Measurements from ENCODE around the gene PHF14. TPM values are rescaled to one million over a fixed set of nuclear protein-coding genes. Genes with fewer than 3 reads are reported as not detected.

Gene PHF14
- total RNA-seq, 1 donor from 2014 or later = 16.4 TPM

DNA sequence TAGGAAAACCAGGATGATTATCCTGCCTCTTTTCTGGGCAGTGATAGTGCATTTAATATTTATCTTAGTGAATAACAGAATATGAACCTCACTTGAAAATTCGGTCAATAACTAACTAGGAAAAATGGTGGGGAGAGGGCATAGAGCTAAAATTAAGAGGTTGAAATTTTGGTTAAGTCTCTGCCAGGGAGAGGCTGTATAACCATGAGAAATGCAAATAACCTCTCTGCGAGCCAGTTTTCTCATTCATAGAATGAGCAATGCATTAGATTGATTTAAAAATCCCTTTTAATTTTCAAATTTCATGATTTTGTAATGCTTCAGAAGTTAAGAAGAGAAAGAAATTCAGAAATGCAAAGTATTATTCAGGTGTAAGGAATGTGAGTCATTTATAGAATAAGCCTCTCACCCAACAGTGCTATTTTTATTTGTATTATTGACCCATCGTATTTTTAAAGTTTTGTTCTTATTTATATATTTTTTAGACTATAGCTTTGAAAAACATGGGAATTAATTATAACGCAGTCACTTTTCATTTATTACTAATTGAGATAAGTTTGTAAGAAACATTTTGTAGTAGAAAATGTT lies 104.7 kb downstream of the PHF14 start:
- intact Hi-C loops (cut with micrococcal nuclease) = no loop called here
- DNase-seq (no peak), ATAC-seq (no peak)

DNA sequence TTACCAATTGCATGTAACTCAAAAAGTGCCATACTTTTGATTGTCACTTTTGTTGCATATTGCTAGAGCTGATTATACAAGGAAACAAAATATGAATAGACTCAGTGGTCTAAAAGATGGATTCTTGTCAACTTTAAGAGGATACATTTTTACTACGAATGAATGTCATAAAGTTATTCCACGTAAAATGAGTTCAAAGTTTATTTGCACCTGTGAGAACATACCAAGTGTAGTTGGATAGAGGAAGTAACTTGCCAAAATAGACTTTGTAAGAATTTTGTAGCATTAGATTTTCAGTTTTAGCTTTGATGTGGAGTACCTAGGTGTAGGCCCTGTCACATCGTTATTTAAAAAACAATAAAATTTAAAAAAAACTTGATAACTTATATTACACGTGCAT lies 106.2 kb downstream of the PHF14 start:
- DNase-seq (no peak), ATAC-seq (no peak)
- intact Hi-C loops (cut with micrococcal nuclease) = no loop called here

DNA sequence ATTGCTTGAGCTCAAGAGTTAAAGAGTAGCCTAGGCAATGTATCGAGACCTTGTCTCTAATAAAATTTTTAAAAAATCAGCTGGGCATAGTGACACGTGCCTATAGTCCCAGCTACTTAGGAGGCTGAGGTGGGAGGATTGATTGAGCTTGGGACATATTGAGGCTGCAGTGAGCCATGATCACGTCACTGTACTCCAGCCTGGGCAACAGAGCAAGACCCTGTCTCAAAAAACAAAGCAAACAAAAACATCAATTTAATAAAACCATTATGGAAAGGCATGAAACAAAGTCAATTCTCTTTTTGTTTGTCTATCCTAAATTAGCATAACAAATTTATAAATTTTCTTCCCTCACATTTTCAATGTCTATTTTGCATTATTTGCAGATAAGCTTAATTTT lies 108.4 kb downstream of the PHF14 start:
- ATAC-seq (no peak), DNase-seq (no peak)
- intact Hi-C loops (cut with micrococcal nuclease) = no loop called here

DNA sequence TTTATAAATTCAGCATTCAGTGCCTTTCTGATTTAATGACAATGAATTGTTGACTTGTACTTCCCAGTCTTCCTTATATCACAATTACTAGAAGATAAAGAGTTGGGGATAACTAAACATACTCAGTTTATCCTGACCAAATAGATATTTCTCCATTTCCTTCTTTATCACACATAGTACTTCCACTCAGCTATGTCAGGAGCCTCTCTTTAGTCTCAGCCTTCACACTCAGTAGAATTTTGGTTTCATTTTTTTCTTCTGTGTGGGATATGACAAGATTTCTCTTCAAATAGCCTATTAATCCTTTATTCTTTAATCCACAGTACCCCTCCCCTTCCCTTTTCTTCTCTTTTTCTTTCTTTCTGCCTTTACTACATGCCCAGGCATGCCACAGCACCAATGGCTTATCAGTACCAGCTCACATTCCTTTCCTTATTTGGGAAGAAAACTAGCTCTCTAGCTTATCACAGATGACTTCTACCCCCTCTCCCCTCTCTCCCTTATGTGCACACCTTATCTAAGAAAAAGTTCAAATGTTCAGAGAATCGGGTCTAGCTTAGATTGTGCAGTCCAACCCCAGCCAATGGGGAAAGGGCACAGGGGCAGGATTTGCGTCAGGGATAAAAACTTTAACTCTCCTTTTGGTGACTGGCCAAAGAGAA lies 109.0 kb downstream of the PHF14 start:
- DNase-seq (no peak), ATAC-seq (no peak)
- intact Hi-C loops (cut with micrococcal nuclease) = no loop called here

DNA sequence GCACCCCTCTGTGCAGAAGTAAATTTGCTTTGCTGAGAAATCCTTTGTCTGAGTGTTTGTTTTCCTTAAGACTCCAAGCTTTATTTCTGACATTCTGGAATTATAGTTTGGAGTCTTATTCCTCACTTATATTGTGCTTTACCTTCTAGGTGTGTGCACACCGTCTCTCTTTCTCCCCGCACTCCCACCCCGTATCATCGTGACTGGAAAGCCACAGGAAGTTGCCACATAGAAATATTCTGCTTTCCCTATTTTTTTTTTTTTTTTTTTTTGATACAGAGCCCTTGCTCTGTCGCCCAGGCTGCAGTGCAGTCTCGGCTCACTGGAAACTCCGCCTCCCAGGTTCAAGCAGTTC lies 109.5 kb downstream of the PHF14 start:
- intact Hi-C loops (cut with micrococcal nuclease) = no loop called here
- DNase-seq = no peak
- ATAC-seq = no peak

DNA sequence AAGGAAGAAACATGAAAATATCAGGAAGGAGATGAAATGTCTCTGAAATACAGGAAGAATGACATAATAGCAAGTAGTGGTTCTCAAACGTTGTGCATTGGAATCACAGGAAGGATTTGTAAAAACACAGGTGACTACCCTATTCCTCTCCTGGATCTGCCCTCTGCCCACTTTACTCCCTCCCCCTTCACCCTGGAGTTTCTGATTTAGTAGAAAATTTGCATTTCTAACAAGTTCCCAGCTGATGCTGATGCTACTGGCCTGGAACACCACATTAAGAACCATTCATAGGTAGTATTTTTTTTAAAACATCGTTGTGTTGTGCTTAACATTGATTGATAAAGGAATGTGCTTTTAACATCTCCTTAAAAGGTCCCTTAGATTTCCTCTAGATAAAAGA lies 130.9 kb downstream of the PHF14 start:
- intact Hi-C loops (cut with micrococcal nuclease) = no loop called here
- ATAC-seq (no peak), DNase-seq (no peak)

DNA sequence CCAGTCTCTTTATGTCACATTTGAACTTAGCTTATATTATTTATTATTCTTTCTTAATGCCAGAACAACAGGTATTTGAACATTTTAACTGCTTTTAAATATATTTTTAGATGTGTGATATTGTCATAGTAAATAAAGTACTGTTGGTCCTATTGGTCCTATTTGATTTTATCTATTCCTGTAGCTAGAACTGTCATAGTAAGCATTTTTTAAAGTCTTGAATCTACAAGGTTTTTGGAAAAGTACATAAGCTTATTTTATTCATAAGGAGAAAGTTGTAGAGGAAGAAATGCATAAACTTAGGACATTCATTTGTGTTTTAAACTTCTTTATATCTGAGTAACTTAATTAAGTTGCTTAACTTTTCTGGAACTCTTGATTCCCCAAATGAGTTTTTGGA lies 136.0 kb downstream of the PHF14 start:
- no peak for ATAC-seq
- no peak for DNase-seq
- intact Hi-C loops (cut with micrococcal nuclease) = no loop called here

DNA sequence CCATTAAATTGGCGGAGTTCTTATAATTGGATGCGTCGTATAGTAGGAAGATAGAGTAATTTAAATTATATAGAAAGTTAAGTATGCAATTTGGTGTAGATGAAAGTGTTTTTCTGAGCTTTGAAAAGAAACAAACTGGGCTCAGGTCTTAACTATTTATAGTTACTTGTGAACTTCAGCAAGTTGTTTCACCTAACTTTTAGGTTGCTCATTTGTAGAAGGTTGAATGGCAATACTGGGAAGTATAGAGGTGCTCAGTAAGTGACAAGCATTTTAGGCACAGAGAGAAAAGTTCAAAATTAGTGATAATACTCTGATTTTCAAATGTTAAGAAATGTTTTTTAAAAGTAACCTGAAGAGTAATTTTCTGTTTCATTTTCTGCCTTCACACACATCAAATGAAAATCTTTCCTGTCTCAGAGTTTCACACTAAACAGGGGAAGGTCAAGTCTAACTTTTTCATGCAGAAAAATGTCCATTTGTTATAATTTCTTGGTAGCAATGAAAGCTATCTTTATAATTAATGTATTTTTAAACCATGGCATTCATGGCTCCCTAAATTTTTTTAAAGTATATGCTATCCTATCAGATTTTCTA lies 146.5 kb downstream of the PHF14 start:
- intact Hi-C loops (cut with micrococcal nuclease) = no loop called here
- DNase-seq (no peak), ATAC-seq (no peak)

DNA sequence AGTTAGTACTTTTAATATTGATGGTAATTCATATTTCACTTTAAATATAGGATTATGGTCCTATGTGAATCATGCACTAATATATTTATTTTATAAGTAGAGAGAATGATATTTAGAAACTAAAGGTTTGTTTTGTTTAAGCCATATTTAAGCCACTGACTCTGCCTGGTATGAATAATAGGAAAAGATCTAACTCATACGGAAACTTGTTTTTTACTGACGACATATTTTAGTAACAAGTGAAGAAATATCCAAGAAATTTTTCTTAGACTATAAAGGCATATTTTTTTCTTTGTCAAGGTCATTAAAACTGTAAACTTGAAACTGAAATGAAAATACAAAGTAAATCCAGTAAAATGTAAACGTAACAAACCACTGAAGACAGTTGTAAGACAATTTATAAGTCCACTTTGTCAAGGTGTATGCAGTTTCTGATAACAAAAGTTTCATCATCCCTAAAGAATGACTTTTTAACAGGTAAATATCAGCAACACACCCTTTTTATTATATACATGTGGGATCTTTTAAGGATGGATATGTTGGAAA lies 147.1 kb downstream of the PHF14 start:
- ATAC-seq (no peak), DNase-seq (no peak)
- intact Hi-C loops (cut with micrococcal nuclease) = no loop called here

DNA sequence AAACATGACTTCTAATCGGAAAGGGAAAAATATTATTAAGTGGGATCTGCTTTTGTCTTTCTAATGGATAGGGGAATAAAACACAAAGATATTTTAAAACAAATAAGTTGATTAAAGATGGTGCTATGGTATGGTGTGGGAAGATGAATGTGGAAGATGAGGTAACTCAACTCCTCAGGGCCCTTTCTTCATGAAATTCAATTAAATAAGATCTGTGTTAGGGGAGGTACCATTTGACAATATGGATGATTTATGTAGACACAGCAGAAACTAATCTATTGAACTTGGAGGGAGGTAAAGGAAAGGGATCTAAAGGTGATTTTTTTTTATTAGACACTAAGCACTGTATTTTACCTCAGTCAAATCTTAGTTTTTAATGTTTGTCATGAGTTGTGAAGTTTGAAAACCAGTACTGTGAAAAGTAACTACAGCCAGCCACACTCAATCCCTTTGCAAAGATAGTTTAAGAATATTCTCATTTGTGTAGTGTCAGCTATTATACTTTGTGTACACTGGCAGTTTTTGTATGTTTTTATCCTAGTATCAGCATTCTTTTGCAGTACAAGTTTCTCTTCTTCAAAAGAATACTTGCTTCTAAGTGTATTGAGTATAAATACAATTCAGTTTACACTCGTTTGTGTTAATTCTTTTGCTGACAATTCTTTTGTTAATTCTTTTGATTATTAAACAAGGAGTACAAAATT lies 151.3 kb downstream of the PHF14 start:
- intact Hi-C loops (cut with micrococcal nuclease) = no loop called here
- no peak for DNase-seq
- no peak for ATAC-seq

DNA sequence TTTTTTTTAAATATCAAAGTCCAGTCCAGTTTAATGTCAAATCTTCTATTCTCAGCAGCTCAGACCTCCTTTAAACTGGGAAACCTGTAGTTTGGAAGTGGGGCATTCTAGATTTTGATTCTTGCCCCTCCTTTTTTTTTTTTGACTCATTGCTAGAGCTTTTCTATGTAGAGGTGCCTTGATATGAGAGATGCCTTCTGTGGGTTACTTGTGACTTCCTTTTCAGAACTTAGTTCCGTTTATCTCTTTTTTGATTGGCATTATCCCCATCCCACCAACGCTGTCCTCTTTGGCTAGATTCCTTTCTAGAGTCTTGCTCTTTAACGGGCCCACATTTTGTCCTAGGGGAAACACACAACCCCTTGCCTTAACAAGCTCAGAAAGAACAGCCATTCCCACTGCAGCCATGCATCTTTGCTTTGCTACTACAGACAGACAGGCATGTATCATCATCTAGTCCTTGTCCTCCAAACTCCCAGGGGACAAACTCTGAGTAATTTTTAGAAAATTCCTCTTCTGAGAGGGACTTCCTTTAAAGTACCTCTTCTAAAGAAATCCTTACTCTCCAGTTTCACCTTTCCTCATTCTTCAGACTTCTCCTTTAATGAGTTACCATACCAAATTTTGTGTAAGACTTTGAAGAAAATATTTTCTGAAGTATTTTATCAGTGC lies 153.6 kb downstream of the PHF14 start:
- no peak for DNase-seq
- ATAC-seq = no peak
- intact Hi-C loops (cut with micrococcal nuclease) = no loop called here

DNA sequence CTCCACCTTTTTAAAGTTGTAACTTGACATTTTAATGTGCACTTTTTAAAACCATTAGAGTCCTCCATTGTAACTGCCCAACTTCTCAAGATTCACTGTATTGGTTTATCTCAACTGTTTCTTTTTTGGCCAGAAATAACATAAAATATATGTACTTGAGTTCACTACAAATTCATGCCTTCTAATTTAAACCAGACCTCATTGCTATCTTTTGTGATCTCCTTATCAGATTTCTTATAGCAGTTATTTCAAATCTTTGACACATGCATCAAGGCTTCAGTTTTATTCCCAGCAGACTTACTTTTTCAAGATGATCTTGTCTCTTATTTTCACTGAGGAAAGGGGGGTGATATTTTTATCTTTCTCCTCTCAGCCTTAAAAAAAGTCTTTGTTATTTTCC lies 154.3 kb downstream of the PHF14 start:
- no peak for ATAC-seq
- intact Hi-C loops (cut with micrococcal nuclease) = no loop called here
- no peak for DNase-seq

DNA sequence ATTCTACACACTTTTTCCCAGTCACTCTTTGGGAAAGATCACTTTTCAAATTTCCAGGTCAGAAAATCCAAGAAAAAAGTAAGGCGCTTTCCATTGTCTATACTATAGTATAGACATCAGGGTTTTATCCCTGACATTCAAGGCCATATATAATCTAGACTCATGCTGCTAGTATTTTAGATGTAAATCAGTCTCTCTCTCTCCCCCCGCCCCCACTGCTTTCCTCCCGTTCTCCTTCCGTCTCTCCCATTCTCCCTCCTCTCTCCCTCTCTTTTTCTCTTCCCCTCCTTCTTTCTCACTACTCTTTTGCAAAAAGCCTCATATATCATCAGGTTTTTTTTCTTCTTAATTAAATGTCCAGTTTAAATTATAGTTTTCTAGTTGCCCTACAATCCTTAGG lies 154.8 kb downstream of the PHF14 start:
- no peak for DNase-seq
- intact Hi-C loops (cut with micrococcal nuclease) = no loop called here
- no peak for ATAC-seq

DNA sequence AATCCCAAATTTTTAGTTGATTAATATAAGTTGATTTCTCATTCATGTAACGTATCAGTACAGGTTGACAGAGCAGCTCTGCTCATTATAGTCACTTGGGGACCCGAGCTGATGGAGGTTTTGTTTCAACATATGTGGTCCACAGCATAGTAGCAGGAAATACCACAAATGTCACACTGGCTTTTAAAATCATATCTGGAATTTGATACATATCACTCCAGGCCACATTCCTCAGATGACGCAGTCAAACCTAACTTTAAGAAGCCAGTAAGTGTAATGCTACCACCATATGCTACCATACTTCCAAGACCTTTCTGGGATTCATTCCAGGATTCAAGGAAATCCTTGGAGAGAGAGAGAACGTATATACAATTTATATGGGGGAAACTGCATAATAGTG lies 156.3 kb downstream of the PHF14 start:
- ATAC-seq (no peak), DNase-seq (no peak)
- intact Hi-C loops (cut with micrococcal nuclease) = no loop called here

DNA sequence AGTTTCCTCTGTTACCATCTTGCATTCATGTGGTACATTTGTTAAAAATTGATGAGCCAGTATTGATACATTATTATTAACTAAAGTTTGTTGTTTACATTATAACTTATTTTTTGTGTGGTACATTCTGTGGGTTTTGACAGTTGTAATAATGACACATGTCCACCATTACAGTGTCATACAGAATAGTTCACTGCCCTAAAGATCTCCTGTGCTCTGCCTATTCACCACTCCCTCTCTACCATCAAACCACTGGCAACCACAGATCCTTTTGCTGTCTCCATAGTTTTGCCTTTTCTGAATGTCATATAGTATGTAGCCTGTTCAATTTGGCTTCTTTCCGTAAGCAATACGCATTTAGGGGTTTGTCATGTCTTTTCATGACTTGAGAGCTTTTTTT lies 156.9 kb downstream of the PHF14 start:
- intact Hi-C loops (cut with micrococcal nuclease) = no loop called here
- no peak for DNase-seq
- no peak for ATAC-seq

DNA sequence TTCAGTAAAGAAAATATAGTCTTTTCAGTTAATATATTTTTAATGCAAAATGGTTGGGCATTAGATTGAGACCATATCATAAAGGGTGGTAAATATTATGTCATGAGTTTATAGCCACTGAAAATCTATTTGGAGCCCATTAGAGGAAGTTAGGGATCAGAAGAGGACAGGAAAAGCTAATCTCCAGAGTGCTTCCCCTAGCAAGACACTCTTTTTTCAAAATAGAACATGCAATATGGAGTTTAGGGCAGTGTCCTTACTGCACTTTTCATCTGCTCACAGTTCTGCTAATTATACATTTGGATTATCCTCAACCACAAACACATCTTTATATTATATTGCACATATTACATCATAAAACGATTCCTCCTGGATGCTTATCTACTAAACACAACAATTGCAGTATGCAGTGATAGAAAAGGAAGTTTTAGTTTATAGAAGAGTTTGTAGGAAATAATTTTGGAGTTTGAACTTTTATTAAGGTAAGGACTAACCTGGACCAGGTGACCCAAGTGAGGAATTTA lies 159.8 kb downstream of the PHF14 start:
- DNase-seq = no peak
- ATAC-seq = no peak
- intact Hi-C loops (cut with micrococcal nuclease) = no loop called here

DNA sequence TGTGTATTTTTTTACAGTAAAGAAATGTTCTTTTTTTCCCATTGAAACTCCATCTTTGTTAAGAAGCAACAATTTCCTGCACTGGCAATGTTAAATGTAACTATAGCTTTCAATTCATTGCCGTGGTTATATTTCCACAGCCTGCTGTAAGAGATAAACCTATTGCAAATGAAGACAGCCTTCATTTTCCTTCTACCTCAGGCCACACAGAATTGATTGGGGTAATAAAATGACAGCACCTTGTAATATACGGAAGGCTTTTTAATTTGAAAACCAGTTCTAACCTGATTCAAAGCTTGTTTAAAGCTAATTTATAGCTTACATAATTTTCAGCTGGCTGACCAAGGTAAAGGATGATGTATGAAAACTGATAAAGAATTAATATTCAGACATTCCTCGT lies 161.9 kb downstream of the PHF14 start:
- no peak for ATAC-seq
- intact Hi-C loops (cut with micrococcal nuclease) = no loop called here
- no peak for DNase-seq

DNA sequence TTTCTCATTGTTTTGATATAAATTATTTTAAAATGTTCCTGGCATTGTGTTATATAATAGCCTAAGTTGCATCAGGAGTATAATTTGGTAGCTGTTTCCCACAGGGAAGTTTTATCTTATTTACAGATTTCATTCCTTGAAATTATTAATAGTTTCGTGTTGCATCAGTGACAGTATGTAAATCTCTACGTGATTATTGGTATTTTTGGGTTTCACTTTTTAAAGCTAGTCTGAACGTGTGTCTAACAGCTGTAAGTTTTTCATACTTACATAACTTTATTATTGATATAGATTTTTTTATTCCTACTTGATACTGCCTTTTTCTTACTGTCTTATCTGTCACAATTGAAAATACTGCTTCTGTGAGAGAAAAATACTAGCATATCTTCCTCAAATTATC lies 167.9 kb downstream of the PHF14 start:
- ATAC-seq (no peak), DNase-seq (no peak)
- intact Hi-C loops (cut with micrococcal nuclease) = no loop called here

DNA sequence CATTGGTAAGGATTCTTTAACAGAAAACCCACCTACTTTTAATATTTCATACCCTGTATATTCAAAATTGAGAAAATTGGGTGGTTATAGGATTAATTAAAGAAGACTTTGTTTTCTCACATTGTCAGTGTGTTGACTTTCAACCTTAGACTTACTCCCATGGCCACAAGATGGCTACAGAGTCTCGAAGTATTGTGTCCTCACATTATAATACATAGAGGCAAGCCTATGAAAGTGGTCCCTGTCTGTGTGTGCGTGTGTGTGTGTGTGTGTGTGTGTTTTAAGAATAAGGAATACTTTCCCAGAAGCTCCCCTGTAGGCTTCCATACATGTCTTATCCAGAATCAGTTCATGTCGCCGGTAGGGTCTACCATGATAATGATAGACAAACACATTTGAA lies 180.0 kb downstream of the PHF14 start:
- intact Hi-C loops (cut with micrococcal nuclease) = no loop called here
- no peak for ATAC-seq
- DNase-seq = no peak

DNA sequence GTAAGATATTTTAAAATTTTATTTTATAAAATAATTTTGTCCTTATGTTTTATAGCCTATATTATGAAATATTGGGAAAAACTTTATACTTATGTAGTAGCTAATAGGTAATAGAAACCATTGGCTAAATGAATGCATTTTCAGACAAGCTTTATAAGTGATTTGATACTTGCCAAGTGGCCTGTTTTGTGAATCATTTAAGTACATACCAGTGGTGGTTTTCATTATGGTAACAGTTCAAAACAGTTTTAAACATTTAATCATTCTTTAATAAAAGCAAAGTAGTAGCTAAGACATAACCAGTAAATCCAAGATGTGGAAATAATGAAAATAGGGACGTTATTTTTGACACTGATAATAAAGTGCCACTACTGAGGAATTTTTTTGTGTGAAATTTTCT lies 182.2 kb downstream of the PHF14 start:
- ATAC-seq (no peak), DNase-seq (no peak)
- intact Hi-C loops (cut with micrococcal nuclease) = no loop called here

Measured in left ventricle myocardium superior (tissue), 1 donor.